ENCODE measurements around the gene RNASE3. TPM values are rescaled to one million over a fixed set of nuclear protein-coding genes. Genes with fewer than 3 reads are reported as not detected.
"Not testable (repeated sequence)": the region's sequence is repeated elsewhere in the genome, so short reads cannot be mapped to it uniquely, and the experiment has no call there.

RNASE3 gene
- polyA plus RNA-seq (2013) = not detected in 2 replicates

GRCh38 chr14:20891126-20891825, at the start of gene RNASE3:
TSS of gene RNASE3 (plus strand) at chr14:20891385. CDS start at chr14:20891687, 302 bp downstream.
- not testable (repeated sequence) for H3K4me1 ChIP-seq (ENCODE audit: control insufficient read depth in 1 of 2, insufficient read depth in 2 of 2, low read length in 2 of 2); H2BK5ac ChIP-seq (ENCODE audit: low read depth, low read length, poor library complexity); H3K27me3 ChIP-seq (ENCODE audit: insufficient read depth, low read length); H4K12ac ChIP-seq (ENCODE audit: low read depth, low read length); H3K36me3 ChIP-seq (ENCODE audit: control insufficient read depth in 1 of 2, insufficient read depth in 2 of 2, low read length in 2 of 2); H3K18ac ChIP-seq (ENCODE audit: low read length); H3K14ac ChIP-seq (ENCODE audit: low read length); H4K8ac ChIP-seq (ENCODE audit: low read depth, low read length); H2BK120ac ChIP-seq (ENCODE audit: insufficient read depth, low read length, poor library complexity); H3K9ac ChIP-seq (ENCODE audit: low read length); H3K79me1 ChIP-seq (ENCODE audit: low read length); DNase-seq; H2AK5ac ChIP-seq (ENCODE audit: low read length); H3K4ac ChIP-seq (ENCODE audit: low read depth, low read length); H4K91ac ChIP-seq (ENCODE audit: low read depth, low read length); H3K9me3 ChIP-seq (ENCODE audit: insufficient read depth, low read depth, low read length); H3K4me2 ChIP-seq (ENCODE audit: low read length); H2AFZ ChIP-seq (ENCODE audit: insufficient read depth, low read length, poor library complexity); H3K23ac ChIP-seq (ENCODE audit: low read length); H2BK12ac ChIP-seq (ENCODE audit: low read length); H3K27ac ChIP-seq (ENCODE audit: low read depth, low read length); H3K4me3 ChIP-seq (ENCODE audit: low read depth, low read length); H3K79me2 ChIP-seq (ENCODE audit: control insufficient read depth, insufficient read depth, low read length, poor library complexity)
- WGBS (ENCODE audit: extremely low coverage, insufficient coverage, insufficient read length) = no CpG with 5 or more reads among the region's 11 CpGs

DNA sequence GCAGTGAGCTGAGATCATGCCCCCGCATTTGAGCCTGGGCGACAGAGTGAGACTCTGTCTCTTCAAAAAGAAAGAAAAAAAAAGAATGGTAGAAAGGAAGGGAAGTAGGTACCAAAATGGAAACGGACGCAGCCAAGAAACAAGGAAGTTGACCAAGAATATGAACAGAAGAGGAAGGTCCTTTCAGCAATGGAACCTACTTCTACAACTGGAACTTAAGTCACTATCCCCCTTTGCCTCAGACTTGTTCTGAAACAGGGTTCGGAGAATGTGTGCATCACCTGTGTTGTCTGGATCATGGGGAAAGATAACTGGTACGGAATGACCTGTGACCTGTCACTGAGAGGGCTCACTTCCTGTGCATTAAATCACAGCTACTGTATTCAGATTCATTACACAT, 44.6 kb upstream of the RNASE3 start:
- H2AK5ac ChIP-seq (ENCODE audit: low read length) = no peak overlapping the region
- no CpG with 5 or more reads among the region's 6 CpGs for WGBS (ENCODE audit: extremely low coverage, insufficient coverage, insufficient read length)

DNA sequence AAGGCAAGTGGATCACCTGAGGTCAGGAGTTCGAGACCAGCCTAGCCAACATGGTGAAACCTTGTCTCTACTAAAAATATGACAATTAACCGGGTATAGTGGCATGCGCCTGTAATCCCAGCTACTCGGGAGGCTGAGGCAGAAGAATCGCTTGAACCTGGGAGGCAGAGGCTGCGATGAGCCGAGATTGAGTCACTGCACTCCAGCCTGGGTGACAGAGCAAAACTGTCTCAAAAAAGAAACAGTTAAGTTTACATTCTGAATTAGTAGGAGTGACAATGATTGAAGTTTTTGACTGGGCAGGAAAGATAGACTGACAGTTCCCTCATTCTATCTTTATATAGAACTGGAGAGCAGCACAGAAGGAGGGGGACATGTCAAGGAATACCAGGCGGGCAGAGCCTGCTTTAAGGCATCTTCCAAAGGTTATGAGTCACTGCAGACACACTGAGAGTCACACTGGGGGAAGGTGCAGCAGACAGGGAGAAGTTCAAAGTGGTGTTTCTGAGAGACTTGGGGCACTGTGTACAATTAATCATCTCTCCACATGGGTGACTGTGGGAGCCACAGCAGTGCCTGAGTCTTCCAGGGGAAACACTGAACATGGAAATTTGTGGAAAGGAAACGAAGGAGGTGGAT, 42.8 kb upstream of the RNASE3 start:
- Histone ChIP-seq H3K4me2 (ENCODE audit: low read length) (no peak overlapping the region), H4K12ac (ENCODE audit: low read depth, low read length) (no peak overlapping the region), H2BK12ac (ENCODE audit: low read length) (no peak overlapping the region), H4K91ac (ENCODE audit: low read depth, low read length) (no peak overlapping the region), H3K9me3 (ENCODE audit: insufficient read depth, low read depth, low read length) (no peaks in the 10 kb centered on the region), H3K4me3 (ENCODE audit: low read depth, low read length) (no peak overlapping the region), H3K23ac (ENCODE audit: low read length) (no peak overlapping the region), H4K8ac (ENCODE audit: low read depth, low read length) (no peak overlapping the region), H3K4ac (ENCODE audit: low read depth, low read length) (no peak overlapping the region), H3K18ac (ENCODE audit: low read length) (no peak overlapping the region), H3K9ac (ENCODE audit: low read length) (no peak overlapping the region), H3K14ac (ENCODE audit: low read length) (no peak overlapping the region), H2BK5ac (ENCODE audit: low read depth, low read length, poor library complexity) (no peak overlapping the region), H3K36me3 (ENCODE audit: control insufficient read depth in 1 of 2, insufficient read depth in 2 of 2, low read length in 2 of 2) (no peaks in the 10 kb centered on the region), H3K27me3 (ENCODE audit: insufficient read depth, low read length) (no peaks in the 10 kb centered on the region), H3K79me2 (ENCODE audit: control insufficient read depth, insufficient read depth, low read length, poor library complexity) (no peaks in the 10 kb centered on the region), H3K4me1 (ENCODE audit: control insufficient read depth in 1 of 2, insufficient read depth in 2 of 2, low read length in 2 of 2) (peaks cover 5 to 8% of the 10 kb centered on the region in 2 experiments), H2BK120ac (ENCODE audit: insufficient read depth, low read length, poor library complexity) (no peak overlapping the region), H2AK5ac (ENCODE audit: low read length) (no peak overlapping the region), H3K79me1 (ENCODE audit: low read length) (no peaks in the 10 kb centered on the region), H2AFZ (ENCODE audit: insufficient read depth, low read length, poor library complexity) (no peak overlapping the region), H3K27ac (ENCODE audit: low read depth, low read length) (no peak overlapping the region)
- DNase-seq = peak in 1 of 2 donors; percentile 53
- no CpG with 5 or more reads among the region's 9 CpGs for WGBS (ENCODE audit: extremely low coverage, insufficient coverage, insufficient read length)

More for the DNA sequence above, 44.6 kb upstream of the RNASE3 start:
- Histone ChIP-seq H3K9me3 (ENCODE audit: insufficient read depth, low read depth, low read length) (no peaks in the 10 kb centered on the region), H3K23ac (ENCODE audit: low read length) (no peak overlapping the region), H4K91ac (ENCODE audit: low read depth, low read length) (no peak overlapping the region), H2BK12ac (ENCODE audit: low read length) (no peak overlapping the region), H3K9ac (ENCODE audit: low read length) (no peak overlapping the region), H3K4me3 (ENCODE audit: low read depth, low read length) (no peak overlapping the region), H4K12ac (ENCODE audit: low read depth, low read length) (no peak overlapping the region), H2BK5ac (ENCODE audit: low read depth, low read length, poor library complexity) (no peak overlapping the region), H3K18ac (ENCODE audit: low read length) (no peak overlapping the region), H3K14ac (ENCODE audit: low read length) (no peak overlapping the region), H2BK120ac (ENCODE audit: insufficient read depth, low read length, poor library complexity) (no peak overlapping the region), H3K79me2 (ENCODE audit: control insufficient read depth, insufficient read depth, low read length, poor library complexity) (no peaks in the 10 kb centered on the region), H2AFZ (ENCODE audit: insufficient read depth, low read length, poor library complexity) (no peak overlapping the region), H3K27ac (ENCODE audit: low read depth, low read length) (no peak overlapping the region), H3K79me1 (ENCODE audit: low read length) (no peaks in the 10 kb centered on the region), H3K27me3 (ENCODE audit: insufficient read depth, low read length) (no peaks in the 10 kb centered on the region), H4K8ac (ENCODE audit: low read depth, low read length) (no peak overlapping the region), H3K4ac (ENCODE audit: low read depth, low read length) (no peak overlapping the region), H3K4me1 (ENCODE audit: control insufficient read depth in 1 of 2, insufficient read depth in 2 of 2, low read length in 2 of 2) (peaks cover 5 to 8% of the 10 kb centered on the region in 2 experiments), H3K36me3 (ENCODE audit: control insufficient read depth in 1 of 2, insufficient read depth in 2 of 2, low read length in 2 of 2) (no peaks in the 10 kb centered on the region), H3K4me2 (ENCODE audit: low read length) (no peak overlapping the region)
- no peak for DNase-seq

DNA sequence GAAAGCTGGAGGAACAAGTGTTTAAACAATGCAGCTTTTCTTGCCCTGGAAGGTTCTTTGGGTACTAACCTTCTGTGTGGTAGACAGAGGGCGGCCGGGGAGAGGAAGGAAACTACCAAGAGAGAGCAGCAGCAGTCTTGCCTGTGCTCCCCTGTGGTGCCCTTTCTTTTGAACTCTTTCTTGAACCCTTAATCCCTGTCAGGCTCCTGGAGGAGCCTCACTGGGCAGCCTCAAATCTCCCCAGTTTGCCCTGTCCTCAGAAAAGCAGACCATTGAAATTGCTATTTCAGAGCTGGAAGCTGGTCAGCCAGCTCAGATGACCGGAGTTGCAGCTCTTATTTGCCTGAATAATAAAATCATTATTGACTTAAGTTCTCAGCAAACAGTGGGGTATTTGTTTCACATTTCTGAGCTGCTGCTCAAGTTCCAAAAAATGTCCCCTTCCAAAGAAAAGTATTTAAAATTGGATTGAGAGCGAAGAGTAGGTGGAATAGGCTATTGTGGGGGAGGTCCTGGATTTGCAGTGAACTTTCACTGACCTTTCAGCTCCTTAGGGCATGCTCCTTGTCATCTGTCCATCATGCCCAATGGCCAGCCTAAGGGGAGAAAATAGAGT, 42.1 kb upstream of the RNASE3 start:
- H2BK120ac ChIP-seq (ENCODE audit: insufficient read depth, low read length, poor library complexity) = no peak overlapping the region
- H3K4me2 ChIP-seq (ENCODE audit: low read length) = no peak overlapping the region
- H3K27me3 ChIP-seq (ENCODE audit: insufficient read depth, low read length) = no peaks in the 10 kb centered on the region
- no peak overlapping the region for H3K14ac ChIP-seq (ENCODE audit: low read length)
- H2BK12ac ChIP-seq (ENCODE audit: low read length) = no peak overlapping the region
- H3K79me2 ChIP-seq (ENCODE audit: control insufficient read depth, insufficient read depth, low read length, poor library complexity) = no peaks in the 10 kb centered on the region
- no peak overlapping the region for H3K9ac ChIP-seq (ENCODE audit: low read length)
- no peaks in the 10 kb centered on the region for H3K36me3 ChIP-seq (ENCODE audit: control insufficient read depth in 1 of 2, insufficient read depth in 2 of 2, low read length in 2 of 2)
- H4K12ac ChIP-seq (ENCODE audit: low read depth, low read length) = no peak overlapping the region
- no peak overlapping the region for H4K8ac ChIP-seq (ENCODE audit: low read depth, low read length)
- no peak for DNase-seq
- no peak overlapping the region for H3K18ac ChIP-seq (ENCODE audit: low read length)
- peak overlapping the region; percentile 1 for H4K91ac ChIP-seq (ENCODE audit: low read depth, low read length)
- no peak overlapping the region for H2BK5ac ChIP-seq (ENCODE audit: low read depth, low read length, poor library complexity)
- H3K4me3 ChIP-seq (ENCODE audit: low read depth, low read length) = no peak overlapping the region
- no peaks in the 10 kb centered on the region for H3K79me1 ChIP-seq (ENCODE audit: low read length)
- H3K4me1 ChIP-seq (ENCODE audit: control insufficient read depth in 1 of 2, insufficient read depth in 2 of 2, low read length in 2 of 2) = peaks cover 6 to 8% of the 10 kb centered on the region in 2 experiments
- H2AK5ac ChIP-seq (ENCODE audit: low read length) = no peak overlapping the region
- WGBS (ENCODE audit: extremely low coverage, insufficient coverage, insufficient read length) = no CpG with 5 or more reads among the region's 4 CpGs
- no peak overlapping the region for H2AFZ ChIP-seq (ENCODE audit: insufficient read depth, low read length, poor library complexity)
- H3K23ac ChIP-seq (ENCODE audit: low read length) = no peak overlapping the region
- no peaks in the 10 kb centered on the region for H3K9me3 ChIP-seq (ENCODE audit: insufficient read depth, low read depth, low read length)
- H3K4ac ChIP-seq (ENCODE audit: low read depth, low read length) = no peak overlapping the region
- H3K27ac ChIP-seq (ENCODE audit: low read depth, low read length) = no peak overlapping the region
